ENCODE data around the gene HDAC4.

- TF ChIP-seq CTCF (conservative IDR thresholded peaks at IDR 0.05) (no peak), EZH2 (IDR thresholded peaks at IDR 0.05; ENCODE audit: low read depth) (no peak)
These were observed 318.4 kb downstream of the HDAC4 start for GRCh38 chr2:239082425-239082824.
